Trophoblast cell (in vitro differentiated cells and primary cell): ENCODE measurements around the gene WSCD1.

ENCODE experiments used
- DNase-seq, 2 donors: peaks; one replicate each; pipeline ENCODE4 v3.0.0-alpha.2; 2016
- H2AFZ ChIP-seq: 2 replicates; pipeline ENCODE4 v1.6.1; 2013; ENCODE audit warnings: low read length, moderate library complexity, mild to moderate bottlenecking; ENCODE audit not compliant: insufficient read depth, poor library complexity
- H2AK5ac ChIP-seq: 2 replicates; pipeline ENCODE4 v1.6.1; 2013; ENCODE audit warnings: mild to moderate bottlenecking, low read length
- H2BK120ac ChIP-seq: 2 replicates; pipeline ENCODE4 v1.6.1; 2013; ENCODE audit warnings: low read length, mild to moderate bottlenecking, moderate library complexity; ENCODE audit not compliant: insufficient read depth, poor library complexity
- H2BK12ac ChIP-seq: 2 replicates; pipeline ENCODE4 v1.6.1; 2013; ENCODE audit warnings: mild to moderate bottlenecking, low read length, moderate library complexity
- H2BK5ac ChIP-seq: 2 replicates; pipeline ENCODE4 v1.6.1; 2013; ENCODE audit warnings: low read length, low read depth, moderate library complexity, mild to moderate bottlenecking; ENCODE audit not compliant: poor library complexity
- H3K14ac ChIP-seq: 2 replicates; pipeline ENCODE4 v1.6.1; 2013; ENCODE audit warnings: mild to moderate bottlenecking, low read length
- H3K18ac ChIP-seq: 2 replicates; pipeline ENCODE4 v1.6.1; 2013; ENCODE audit warnings: mild to moderate bottlenecking, low read length
- H3K23ac ChIP-seq: 2 replicates; pipeline ENCODE4 v1.6.1; 2013; ENCODE audit warnings: low read length
- H3K27ac ChIP-seq: 2 replicates; pipeline ENCODE4 v1.5.1; 2013; ENCODE audit warnings: low read depth, mild to moderate bottlenecking, inconsistent platforms, low read length, moderate library complexity
- H3K27me3 ChIP-seq: 2 replicates; pipeline ENCODE4 v1.6.1; 2013; ENCODE audit warnings: inconsistent platforms, mild to moderate bottlenecking, low read length, moderate library complexity; ENCODE audit not compliant: insufficient read depth
- H3K36me3 ChIP-seq, 2 experiments: 1 replicate in 1 of 2; 2 replicates in 1 of 2; pipeline ENCODE4 v1.6.1; 2013; ENCODE audit warnings: low read length in 2 of 2, mild to moderate bottlenecking in 2 of 2, moderate library complexity in 1 of 2; ENCODE audit not compliant: insufficient read depth in 2 of 2, control insufficient read depth in 1 of 2
- H3K4ac ChIP-seq: 2 replicates; pipeline ENCODE4 v1.6.1; 2013; ENCODE audit warnings: low read depth, mild to moderate bottlenecking, low read length, moderate library complexity
- H3K4me1 ChIP-seq, 2 experiments: 1 replicate in 1 of 2; 2 replicates in 1 of 2; pipeline ENCODE4 v1.6.1; 2013; ENCODE audit warnings: low read length in 2 of 2, mild to moderate bottlenecking in 2 of 2, moderate library complexity in 1 of 2; ENCODE audit not compliant: insufficient read depth in 2 of 2, control insufficient read depth in 1 of 2
- H3K4me2 ChIP-seq: 2 replicates; pipeline ENCODE4 v1.6.1; 2013; ENCODE audit warnings: inconsistent platforms, mild to moderate bottlenecking, low read length, moderate library complexity
- H3K4me3 ChIP-seq: 2 replicates; pipeline ENCODE4 v1.5.1; 2013; ENCODE audit warnings: mild to moderate bottlenecking, low read depth, low read length, inconsistent platforms
- H3K79me1 ChIP-seq: one replicate; pipeline ENCODE4 v1.6.1; 2013; ENCODE audit warnings: low read length
- H3K79me2 ChIP-seq: 2 replicates; pipeline ENCODE4 v1.6.1; 2013; ENCODE audit warnings: low read length, mild to moderate bottlenecking; ENCODE audit not compliant: control insufficient read depth, insufficient read depth, poor library complexity
- H3K9ac ChIP-seq: 2 replicates; pipeline ENCODE4 v1.6.1; 2013; ENCODE audit warnings: mild to moderate bottlenecking, low read length
- H3K9me3 ChIP-seq: 2 replicates; pipeline ENCODE4 v1.6.1; 2013; ENCODE audit warnings: low read depth, mild to moderate bottlenecking, control low read depth, inconsistent platforms, low read length; ENCODE audit not compliant: insufficient read depth
- H4K12ac ChIP-seq: 2 replicates; pipeline ENCODE4 v1.6.1; 2013; ENCODE audit warnings: low read depth, mild to moderate bottlenecking, low read length, moderate library complexity
- H4K8ac ChIP-seq: 2 replicates; pipeline ENCODE4 v1.6.1; 2013; ENCODE audit warnings: low read depth, mild to moderate bottlenecking, low read length, moderate library complexity
- H4K91ac ChIP-seq: one replicate; pipeline ENCODE4 v1.6.1; 2013; ENCODE audit warnings: low read depth, mild to moderate bottlenecking, low read length, moderate library complexity
- WGBS: extraction: QIAGEN DNeasy Blood & Tissue Kit; methylation state at CpG from one replicate; pipeline ENCODE4 v1.1.7; 2013; ENCODE audit warnings: missing lambda C conversion rate; ENCODE audit not compliant: insufficient read length, insufficient coverage; ENCODE audit errors: extremely low coverage; 5-methylcytosine and 5-hydroxymethylcytosine counted together

Gene WSCD1

GRCh38 chr17:6100146-6100545 lies 30.0 kb downstream of the WSCD1 start:
- Histone ChIP-seq H3K4ac (no peak overlapping the region), H3K4me2 (no peak overlapping the region), H3K27ac (no peak overlapping the region), H3K23ac (no peak overlapping the region), H3K9me3 (no peaks in the 10 kb centered on the region), H3K27me3 (no peaks in the 10 kb centered on the region), H3K4me1 (no peaks in the 10 kb centered on the region), H2BK5ac (no peak overlapping the region), H2AK5ac (no peak overlapping the region), H2BK120ac (no peak overlapping the region), H4K12ac (no peak overlapping the region), H3K79me1 (no peaks in the 10 kb centered on the region), H3K18ac (no peak overlapping the region), H3K4me3 (no peak overlapping the region), H2BK12ac (no peak overlapping the region), H3K14ac (no peak overlapping the region), H3K79me2 (no peaks in the 10 kb centered on the region), H2AFZ (no peak overlapping the region), H3K9ac (no peak overlapping the region), H4K8ac (no peak overlapping the region), H3K36me3 (no peaks in the 10 kb centered on the region), H4K91ac (no peak overlapping the region)
- DNase-seq = no peak
- WGBS = no CpG with 5 or more reads among the region's 9 CpGs

GRCh38 chr17:6100891-6101500 lies 30.8 kb downstream of the WSCD1 start:
- Histone ChIP-seq H3K36me3 (no peaks in the 10 kb centered on the region), H3K18ac (no peak overlapping the region), H2AFZ (no peak overlapping the region), H3K27me3 (no peaks in the 10 kb centered on the region), H3K23ac (no peak overlapping the region), H3K4me3 (no peak overlapping the region), H3K27ac (no peak overlapping the region), H3K79me2 (no peaks in the 10 kb centered on the region), H4K91ac (no peak overlapping the region), H3K4ac (no peak overlapping the region), H4K8ac (no peak overlapping the region), H2BK120ac (no peak overlapping the region), H3K4me1 (no peaks in the 10 kb centered on the region), H3K14ac (no peak overlapping the region), H3K9ac (no peak overlapping the region), H2BK5ac (no peak overlapping the region), H4K12ac (no peak overlapping the region), H3K9me3 (no peaks in the 10 kb centered on the region), H2BK12ac (no peak overlapping the region), H3K4me2 (no peak overlapping the region), H2AK5ac (no peak overlapping the region), H3K79me1 (no peaks in the 10 kb centered on the region)
- DNase-seq = no peak
- WGBS = no CpG with 5 or more reads among the region's 7 CpGs

DNA sequence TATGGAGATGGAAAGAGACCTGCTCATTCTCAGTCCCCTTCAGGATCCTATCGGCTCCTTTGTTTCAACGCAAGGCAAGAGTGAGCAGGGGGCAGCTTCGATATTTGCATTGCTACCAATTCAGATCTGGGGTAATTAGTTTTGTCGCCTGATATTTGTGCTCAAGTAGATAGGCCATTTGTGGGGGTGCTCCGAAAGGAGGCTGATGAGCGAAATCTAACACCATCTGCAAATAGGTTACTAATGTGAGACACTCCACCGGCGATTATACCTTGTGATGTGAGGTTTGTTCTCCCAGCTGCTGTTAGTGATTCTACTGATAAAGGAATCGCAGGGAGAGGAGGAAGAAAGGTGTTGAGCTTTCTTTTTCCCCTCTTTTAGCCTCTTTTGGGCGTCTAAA lies 31.5 kb downstream of the WSCD1 start:
- WGBS = no CpG with 5 or more reads among the region's 10 CpGs
- Histone ChIP-seq H4K91ac (no peak overlapping the region), H3K36me3 (no peaks in the 10 kb centered on the region)

GRCh38 chr17:6102615-6103014 lies 32.4 kb downstream of the WSCD1 start:
- Histone ChIP-seq H3K27ac (no peak overlapping the region), H3K4ac (no peak overlapping the region), H3K36me3 (no peaks in the 10 kb centered on the region), H2AK5ac (no peak overlapping the region), H3K23ac (no peak overlapping the region), H3K4me3 (no peak overlapping the region), H3K79me1 (no peaks in the 10 kb centered on the region), H3K9me3 (no peaks in the 10 kb centered on the region), H3K79me2 (no peaks in the 10 kb centered on the region), H4K8ac (no peak overlapping the region), H3K27me3 (no peaks in the 10 kb centered on the region), H4K12ac (no peak overlapping the region), H3K9ac (no peak overlapping the region), H2BK120ac (no peak overlapping the region), H3K18ac (no peak overlapping the region), H4K91ac (no peak overlapping the region), H3K14ac (no peak overlapping the region), H2BK12ac (no peak overlapping the region), H3K4me1 (no peaks in the 10 kb centered on the region), H2BK5ac (no peak overlapping the region), H2AFZ (no peak overlapping the region), H3K4me2 (no peak overlapping the region)
- no CpG with 5 or more reads among the region's 3 CpGs for WGBS
- no peak for DNase-seq

More for the DNA sequence above, 31.5 kb downstream of the WSCD1 start:
- Histone ChIP-seq H3K4me3 (no peak overlapping the region), H3K4ac (no peak overlapping the region), H4K12ac (no peak overlapping the region), H2AK5ac (no peak overlapping the region), H2BK5ac (no peak overlapping the region), H2BK120ac (no peak overlapping the region), H3K9me3 (no peaks in the 10 kb centered on the region), H2BK12ac (no peak overlapping the region), H3K18ac (no peak overlapping the region), H3K9ac (no peak overlapping the region), H3K27ac (no peak overlapping the region), H3K4me2 (no peak overlapping the region), H3K23ac (no peak overlapping the region), H3K79me1 (no peaks in the 10 kb centered on the region), H2AFZ (no peak overlapping the region), H3K79me2 (no peaks in the 10 kb centered on the region), H4K8ac (no peak overlapping the region), H3K4me1 (no peaks in the 10 kb centered on the region), H3K27me3 (no peaks in the 10 kb centered on the region), H3K14ac (no peak overlapping the region)
- DNase-seq = no peak
